CD4-positive, alpha-beta T cell (primary cell): ENCODE measurements around the gene MED15. TPM values are rescaled to one million over a fixed set of nuclear protein-coding genes. Genes with fewer than 3 reads are reported as not detected.

Source experiments
- ATAC-seq: fragments of 200-7000 bp; cut with Tn5 transposase; one replicate; pipeline ENCODE4 v1.10.0; 2022; ENCODE audit warnings: mild to moderate bottlenecking; ENCODE audit not compliant: poor library complexity
- CTCF ChIA-PET: fragments of 350-600 bp; sonication (Branson Sonifier 250); formaldehyde crosslinking; loops from one replicate; lab custom pipeline; 2021; ENCODE audit warnings: antibody characterized with exemption, inconsistent platforms; lab: Charles Lee
- POLR2A ChIA-PET: fragments of 350-600 bp; sonication (Branson Sonifier 250); formaldehyde crosslinking; loops from one replicate; lab custom pipeline; 2021; ENCODE audit warnings: antibody characterized with exemption, inconsistent platforms; lab: Charles Lee
- DNase-seq, 14 experiments: peaks; one replicate each; pipeline ENCODE4 v3.0.0-alpha.2; 2013 to 2020; ENCODE audit warnings: mixed read lengths in 2 of 14
- H3K27ac ChIP-seq, 2 donors: one replicate each; pipeline versions ENCODE4 v1.5.1 to v1.7.0; 2013; ENCODE audit warnings: low read length in 2 of 2, low read depth in 1 of 2, mild to moderate bottlenecking in 1 of 2
- H3K27me3 ChIP-seq, 2 experiments: 1 replicate in 1 of 2; 2 replicates in 1 of 2; pipeline versions ENCODE4 v1.6.1 to v1.7.0; 2013; ENCODE audit warnings: low read length in 2 of 2, control low read depth in 1 of 2, mild to moderate bottlenecking in 1 of 2, moderate library complexity in 1 of 2; ENCODE audit not compliant: insufficient read depth in 2 of 2, control insufficient read depth in 1 of 2
- H3K36me3 ChIP-seq: one replicate; pipeline ENCODE4 v1.6.1; 2013; ENCODE audit warnings: low read length, control low read depth; ENCODE audit not compliant: insufficient read depth
- H3K4me1 ChIP-seq: one replicate; pipeline ENCODE4 v1.6.1; 2013; ENCODE audit warnings: low read length, control low read depth; ENCODE audit not compliant: insufficient read depth
- H3K4me3 ChIP-seq: one replicate; pipeline ENCODE4 v1.5.1; 2013; ENCODE audit warnings: mild to moderate bottlenecking, low read length, moderate library complexity
- H3K9me3 ChIP-seq, 2 experiments: 1 replicate in 1 of 2; 2 replicates in 1 of 2; pipeline versions ENCODE4 v1.6.1 to v1.7.0; 2013; ENCODE audit warnings: low read length in 2 of 2, mild to moderate bottlenecking in 2 of 2, control low read depth in 1 of 2, moderate library complexity in 1 of 2; ENCODE audit not compliant: control insufficient read depth in 1 of 2, insufficient read depth in 1 of 2
- H3K27ac Mint-ChIP-seq: one replicate; pipeline ENCODE4 v1.8.0; 2020; ENCODE audit warnings: mixed read lengths
- H3K27me3 Mint-ChIP-seq: one replicate; pipeline ENCODE4 v1.8.0; 2021; ENCODE audit warnings: mixed read lengths
- H3K36me3 Mint-ChIP-seq: one replicate; pipeline ENCODE4 v1.8.0; 2021; ENCODE audit warnings: low read depth, mixed read lengths
- H3K4me1 Mint-ChIP-seq: one replicate; pipeline ENCODE4 v1.8.0; 2021; ENCODE audit warnings: low read depth, mixed read lengths
- H3K4me3 Mint-ChIP-seq: one replicate; pipeline ENCODE4 v1.8.0; 2020; ENCODE audit warnings: mild to moderate bottlenecking, mixed read lengths
- H3K9me3 Mint-ChIP-seq: one replicate; pipeline ENCODE4 v1.8.0; 2020; ENCODE audit warnings: mixed read lengths
- intact Hi-C, 2 experiments: fragments of 100-400 bp; cut with DNase I in 1 of 2; cut with micrococcal nuclease in 1 of 2; formaldehyde crosslinking; loops; one replicate each; pipeline versions ENCODE4 v1.15.1 to v1.9.0; 2023 to 2025; cut with DNase I, micrococcal nuclease
- total RNA-seq, 174 experiments: library from RNA in 2 of 174; stranded (reverse) in 2 of 174; gene quantifications; one replicate each; pipeline ENCODE4 v1.2.3 and lab custom pipeline; 2021 to 2026
- TF ChIP-seq, protein P1 (sequence below): fragments of 200-600 bp; IDR thresholded peaks from one replicate; pipeline ENCODE4 v1.8.0; 2022; ENCODE audit warnings: antibody characterized with exemption, mild to moderate bottlenecking

The MED15 gene
- total RNA-seq, 2 experiments from 2014 or later, result 181 to 191 TPM

DNA sequence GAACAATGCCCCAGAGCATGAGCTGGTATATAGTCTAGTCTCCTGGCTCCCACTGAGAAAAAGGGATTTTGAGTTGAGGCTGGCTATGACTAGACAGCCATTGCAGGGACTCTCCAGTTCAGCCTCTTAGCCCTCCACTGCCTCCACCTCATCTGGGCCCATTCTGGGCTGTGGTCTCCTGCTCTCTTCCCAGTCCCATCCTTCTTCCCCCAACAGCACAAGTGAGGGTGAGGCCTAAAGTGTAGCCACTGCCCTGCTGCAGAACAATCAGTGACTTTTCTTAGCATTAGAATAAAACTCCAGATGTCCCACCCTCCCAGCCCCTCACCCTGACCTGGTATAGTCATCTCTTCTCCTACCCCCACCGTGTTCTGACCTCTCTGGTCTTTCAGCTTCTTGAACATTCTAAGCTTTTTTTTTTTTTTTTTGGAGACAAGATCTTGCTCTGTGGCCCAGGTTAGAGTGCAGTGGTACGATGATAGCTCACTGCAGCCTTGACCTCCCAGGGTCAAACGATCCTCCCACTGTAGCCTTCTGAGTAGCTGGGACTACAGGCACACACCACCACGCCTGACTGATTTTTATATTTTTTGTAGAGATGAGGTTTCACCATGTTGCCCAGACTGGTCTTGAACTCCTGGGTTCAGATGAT lies 4.3 kb downstream of the MED15 start:
- H3K27me3 Mint-ChIP-seq, result no peaks in the 10 kb centered on the region
- ATAC-seq (no peak), DNase-seq (no peak)
- peaks cover 67% of the 10 kb centered on the region for H3K36me3 Mint-ChIP-seq
- Histone ChIP-seq H3K27ac (no peak overlapping the region), H3K4me1 (peaks cover 73% of the 10 kb centered on the region), H3K4me3 (no peak overlapping the region), H3K27me3 (no peaks in the 10 kb centered on the region), H3K9me3 (no peaks in the 10 kb centered on the region), H3K36me3 (peaks cover 25% of the 10 kb centered on the region)
- peak overlapping the region; percentile 73 for H3K27ac Mint-ChIP-seq
- peak overlapping the region; percentile 59 for H3K4me3 Mint-ChIP-seq
- H3K9me3 Mint-ChIP-seq, result no peaks in the 10 kb centered on the region
- ChIA-PET POLR2A (interaction anchor here (0.6 to 1.7 kb wide), 4 partner anchors 38 to 135 kb away, joined by 3 to 9 read pairs (median 4); no protein-coding TSS in a partner anchor), CTCF (interaction anchor here (0.7 to 3.4 kb wide), 4 partner anchors 12 to 53 kb away, joined by 3 to 11 read pairs (median 4); no protein-coding TSS in a partner anchor)
- H3K4me1 Mint-ChIP-seq, result peaks cover 77% of the 10 kb centered on the region
- TF ChIP-seq, protein P1, sequence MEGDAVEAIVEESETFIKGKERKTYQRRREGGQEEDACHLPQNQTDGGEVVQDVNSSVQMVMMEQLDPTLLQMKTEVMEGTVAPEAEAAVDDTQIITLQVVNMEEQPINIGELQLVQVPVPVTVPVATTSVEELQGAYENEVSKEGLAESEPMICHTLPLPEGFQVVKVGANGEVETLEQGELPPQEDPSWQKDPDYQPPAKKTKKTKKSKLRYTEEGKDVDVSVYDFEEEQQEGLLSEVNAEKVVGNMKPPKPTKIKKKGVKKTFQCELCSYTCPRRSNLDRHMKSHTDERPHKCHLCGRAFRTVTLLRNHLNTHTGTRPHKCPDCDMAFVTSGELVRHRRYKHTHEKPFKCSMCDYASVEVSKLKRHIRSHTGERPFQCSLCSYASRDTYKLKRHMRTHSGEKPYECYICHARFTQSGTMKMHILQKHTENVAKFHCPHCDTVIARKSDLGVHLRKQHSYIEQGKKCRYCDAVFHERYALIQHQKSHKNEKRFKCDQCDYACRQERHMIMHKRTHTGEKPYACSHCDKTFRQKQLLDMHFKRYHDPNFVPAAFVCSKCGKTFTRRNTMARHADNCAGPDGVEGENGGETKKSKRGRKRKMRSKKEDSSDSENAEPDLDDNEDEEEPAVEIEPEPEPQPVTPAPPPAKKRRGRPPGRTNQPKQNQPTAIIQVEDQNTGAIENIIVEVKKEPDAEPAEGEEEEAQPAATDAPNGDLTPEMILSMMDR, result no peak
- intact Hi-C loops, result no loop called here

DNA sequence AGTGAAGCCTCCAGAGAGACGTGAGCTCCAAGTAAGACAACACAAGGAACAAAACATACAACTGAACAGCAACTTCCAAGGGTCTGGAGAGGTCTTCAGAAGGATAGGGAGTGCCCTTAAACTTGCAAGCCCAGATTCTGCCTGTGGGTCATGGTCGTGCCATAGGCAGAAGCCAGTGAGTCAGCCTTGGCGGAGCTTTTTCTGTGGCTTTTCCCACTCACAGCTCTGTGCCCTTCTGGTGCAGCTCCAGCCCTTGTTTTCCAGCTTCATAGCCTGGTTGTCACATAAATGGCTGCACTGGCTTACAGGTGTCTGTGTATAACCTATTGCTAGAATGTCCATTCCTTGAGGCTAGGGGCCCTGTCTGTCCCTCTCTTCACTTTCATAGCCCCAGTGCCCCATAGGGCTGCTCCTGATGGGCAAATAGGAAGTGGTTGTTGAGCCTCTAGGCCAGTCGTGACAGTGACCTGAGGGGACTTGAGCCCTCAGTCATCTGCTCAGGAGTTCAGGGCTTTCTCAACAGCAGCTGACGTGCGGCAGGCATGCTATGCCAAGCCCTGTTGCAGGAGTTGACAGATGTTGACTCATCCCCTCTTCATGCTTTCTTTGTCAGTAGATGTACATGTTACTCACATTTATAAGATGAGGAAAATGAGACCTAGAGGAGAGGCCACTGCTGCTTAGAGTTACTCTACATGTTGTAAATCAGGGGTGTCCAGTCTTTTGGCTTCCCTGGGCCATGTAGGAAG lies 7.4 kb downstream of the MED15 start:
- ATAC-seq (no peak), DNase-seq (peak in 1 of 14 experiments; percentile 41)
- Histone ChIP-seq H3K27ac (no peak overlapping the region), H3K4me3 (no peak overlapping the region), H3K4me1 (peaks cover 78% of the 10 kb centered on the region), H3K27me3 (no peaks in the 10 kb centered on the region), H3K9me3 (no peaks in the 10 kb centered on the region), H3K36me3 (peaks cover 45% of the 10 kb centered on the region)
- no peaks in the 10 kb centered on the region for H3K9me3 Mint-ChIP-seq
- POLR2A ChIA-PET, result interaction anchor here (1.1 to 1.6 kb wide), 3 partner anchors 15 to 42 kb away, joined by 3 to 4 read pairs (median 4); no protein-coding TSS in a partner anchor
- TF ChIP-seq, protein P1, result no peak
- H3K27me3 Mint-ChIP-seq, result no peaks in the 10 kb centered on the region
- peak overlapping the region; percentile 24 for H3K27ac Mint-ChIP-seq
- peaks cover 80% of the 10 kb centered on the region for H3K4me1 Mint-ChIP-seq
- intact Hi-C loops, result loop anchor here in 1 of 2 experiments (5.0 kb wide), 1 partner anchor 37 kb away; no protein-coding TSS in a partner anchor
- peaks cover 73% of the 10 kb centered on the region for H3K36me3 Mint-ChIP-seq
- CTCF ChIA-PET, result interaction anchor here (3.4 kb wide), 1 partner anchor 50 kb away, joined by 11 read pairs; no protein-coding TSS in a partner anchor
- peak overlapping the region; percentile 42 for H3K4me3 Mint-ChIP-seq

DNA sequence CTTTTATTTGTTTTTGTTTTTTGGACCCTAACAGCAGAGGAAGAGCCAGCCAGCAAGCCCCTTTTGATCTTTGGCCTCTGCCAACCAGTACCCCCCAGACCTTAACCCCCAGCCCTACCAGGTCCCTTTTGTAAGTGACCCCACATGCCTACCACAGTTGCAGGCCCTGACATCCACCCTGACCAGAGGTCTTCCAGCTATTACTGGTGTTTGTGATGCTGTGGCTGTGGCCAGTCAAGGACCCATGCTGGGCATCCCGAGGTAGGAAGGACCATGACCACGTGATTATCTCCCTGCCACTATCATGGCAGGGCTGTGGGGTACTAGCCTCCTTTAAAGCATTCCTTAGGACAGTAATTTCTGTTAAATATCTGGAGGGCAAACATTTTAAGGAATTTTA lies 9.0 kb downstream of the MED15 start:
- intact Hi-C loops, result loop anchor here in 1 of 2 experiments (5.0 kb wide), 1 partner anchor 36 kb away; no protein-coding TSS in a partner anchor
- H3K36me3 Mint-ChIP-seq, result peaks cover 70% of the 10 kb centered on the region
- no peak for DNase-seq
- Histone ChIP-seq H3K27me3 (no peaks in the 10 kb centered on the region), H3K36me3 (peaks cover 48% of the 10 kb centered on the region), H3K27ac (no peak overlapping the region), H3K9me3 (no peaks in the 10 kb centered on the region), H3K4me3 (no peak overlapping the region), H3K4me1 (peaks cover 72% of the 10 kb centered on the region)
- ATAC-seq, result no peak
- ChIA-PET POLR2A (no interaction called here), CTCF (no interaction called here)
- no peaks in the 10 kb centered on the region for H3K9me3 Mint-ChIP-seq
- no peak overlapping the region for H3K4me3 Mint-ChIP-seq
- no peaks in the 10 kb centered on the region for H3K27me3 Mint-ChIP-seq
- peaks cover 75% of the 10 kb centered on the region for H3K4me1 Mint-ChIP-seq
- H3K27ac Mint-ChIP-seq, result no peak overlapping the region
- TF ChIP-seq, protein P1, result no peak
